HG03432 (cell line): ENCODE measurements around the gene ARV1.

Experiments
- ATAC-seq: cut with Tn5 transposase; IDR thresholded peaks from one replicate; pipeline ENCODE4 v1.9.1; 2021; ENCODE audit warnings: mild to moderate bottlenecking, moderate library complexity; ENCODE audit not compliant: unreplicated experiment

The ARV1 gene

GRCh38 chr1:230978491-230979388 is at the start of gene ARV1, which contains the start of gene TTC13:
Gene ARV1, plus strand, starts transcription at chr1:230979094. Its CDS starts 12 bp downstream, at chr1:230979106.
Gene TTC13, minus strand, starts transcription at chr1:230978861. Its CDS starts 31 bp downstream, at chr1:230978830.
- peak; percentile 94 for ATAC-seq

GRCh38 chr1:230930986-230931385 is 47.9 kb upstream of the ARV1 start:
- no peak for ATAC-seq

- ATAC-seq = no peak
These were observed 43.0 kb upstream of the ARV1 start for GRCh38 chr1:230935852-230936251.

DNA sequence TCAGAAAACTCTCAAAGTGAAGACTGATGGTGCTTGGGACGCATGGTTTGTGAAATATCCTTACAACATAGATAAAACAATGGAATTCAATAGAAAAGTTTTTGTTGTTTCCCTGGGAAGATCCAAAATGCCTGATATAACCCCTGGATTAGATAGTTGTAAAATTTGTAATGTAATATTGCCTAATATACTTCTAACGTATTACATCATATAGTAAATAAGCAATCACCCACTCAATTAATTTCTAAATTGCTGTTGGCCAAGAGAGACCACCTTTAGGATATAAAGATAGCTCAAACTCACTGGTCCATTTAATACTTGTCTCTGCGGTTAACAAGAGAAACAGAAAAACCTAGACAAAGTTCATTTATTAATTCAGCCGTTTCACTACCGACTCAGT is 42.4 kb upstream of the ARV1 start:
- no peak for ATAC-seq

GRCh38 chr1:230937371-230937770 is 41.5 kb upstream of the ARV1 start:
- ATAC-seq = no peak

DNA sequence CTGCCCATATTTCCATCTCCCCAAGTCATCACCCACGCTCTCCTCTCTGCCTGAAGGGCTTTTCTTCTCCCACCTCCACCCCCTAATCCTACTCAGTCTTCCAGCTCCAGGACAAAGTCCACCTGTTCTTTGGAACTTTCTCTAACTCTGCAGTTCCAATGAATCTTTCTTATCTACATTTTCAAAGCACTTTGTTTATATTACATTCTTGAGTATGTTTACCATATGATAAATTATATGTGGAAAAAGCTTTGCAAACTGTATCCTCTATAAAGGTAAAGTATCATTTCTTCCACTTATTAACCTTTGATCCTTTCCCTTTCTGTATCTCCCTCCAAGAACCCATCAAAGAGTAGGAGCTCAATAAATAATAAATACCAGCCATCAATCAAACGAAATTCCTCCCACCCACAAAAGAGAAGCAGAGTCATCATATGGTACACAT is 39.9 kb upstream of the ARV1 start:
- ATAC-seq = no peak

DNA sequence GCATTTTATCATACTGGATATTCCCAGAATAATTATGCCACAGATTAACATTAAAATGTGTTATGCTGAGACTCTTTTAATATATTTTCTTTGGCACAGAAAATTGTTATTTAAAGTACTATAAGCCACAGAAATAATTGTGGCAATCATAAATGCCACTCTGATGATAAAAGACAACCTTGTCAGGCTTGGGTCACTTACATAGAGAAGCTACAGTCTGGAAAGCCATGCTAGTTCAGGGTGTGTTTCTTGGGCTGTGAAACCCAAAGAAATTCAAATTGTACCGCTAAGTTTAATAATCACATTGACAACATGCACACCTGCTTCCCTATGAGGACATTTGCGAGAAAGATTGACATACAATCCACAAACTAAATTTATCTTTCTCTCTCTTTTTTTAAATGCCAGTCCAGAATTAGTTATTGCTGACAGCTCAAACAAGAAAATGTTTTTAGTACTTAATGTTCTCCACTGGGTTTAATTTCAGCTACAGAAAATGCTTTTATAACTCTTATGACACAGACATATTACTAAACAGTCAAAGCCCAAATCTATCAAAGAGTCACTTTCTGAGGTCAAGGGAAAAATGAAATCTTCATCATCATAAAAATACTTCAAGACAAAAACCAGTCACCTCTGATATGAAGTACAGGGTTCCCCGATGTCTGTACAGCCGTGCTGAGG is 38.9 kb upstream of the ARV1 start:
- no peak for ATAC-seq

DNA sequence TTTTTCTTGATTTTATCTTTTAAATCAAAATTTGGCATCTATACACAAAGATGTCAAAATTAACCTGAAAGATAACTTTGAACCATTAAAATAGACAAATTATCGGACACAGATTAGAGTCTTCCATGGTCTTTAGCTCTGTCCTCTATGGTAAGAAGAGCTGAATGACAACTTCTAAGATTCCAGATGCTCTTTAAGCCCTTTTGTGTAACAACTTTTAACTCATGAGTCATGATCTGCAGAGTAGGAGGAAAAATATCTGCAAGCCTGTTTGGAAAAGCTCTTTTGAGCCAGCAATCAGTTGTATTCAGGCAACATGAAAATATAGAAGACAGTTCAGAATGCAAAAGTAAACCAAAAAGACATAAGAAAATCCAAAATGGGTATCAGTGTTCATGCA is 38.0 kb upstream of the ARV1 start:
- ATAC-seq = no peak

DNA sequence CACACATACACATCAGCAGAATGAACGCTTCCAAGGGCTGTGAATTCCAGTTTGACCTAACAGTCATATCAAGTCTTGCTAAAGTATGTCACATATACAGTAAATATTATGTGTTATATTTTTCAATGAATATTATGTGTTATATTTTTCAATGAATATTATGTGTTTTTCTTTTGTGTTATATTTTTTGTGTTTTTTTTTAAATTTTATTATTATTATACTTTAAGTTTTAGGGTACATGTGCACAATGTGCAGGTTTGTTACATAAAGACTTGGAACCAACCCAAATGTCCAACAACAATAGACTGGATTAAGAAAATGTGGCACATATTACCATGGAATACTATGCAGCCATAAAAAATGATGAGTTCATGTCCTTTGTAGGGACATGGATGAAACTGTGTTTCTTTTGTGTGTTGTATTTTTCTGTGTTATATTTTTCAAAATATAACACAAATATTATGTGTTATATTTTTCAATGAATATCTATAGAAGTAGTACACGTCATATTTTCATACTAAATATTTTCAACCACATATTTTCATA is 35.8 kb upstream of the ARV1 start:
- ATAC-seq = no peak

GRCh38 chr1:230948301-230948700 is 30.6 kb upstream of the ARV1 start:
- ATAC-seq = no peak

GRCh38 chr1:230948903-230949302 is 30.0 kb upstream of the ARV1 start:
- ATAC-seq = no peak

- ATAC-seq = no peak
These were observed 28.5 kb upstream of the ARV1 start for GRCh38 chr1:230950404-230950803.

DNA sequence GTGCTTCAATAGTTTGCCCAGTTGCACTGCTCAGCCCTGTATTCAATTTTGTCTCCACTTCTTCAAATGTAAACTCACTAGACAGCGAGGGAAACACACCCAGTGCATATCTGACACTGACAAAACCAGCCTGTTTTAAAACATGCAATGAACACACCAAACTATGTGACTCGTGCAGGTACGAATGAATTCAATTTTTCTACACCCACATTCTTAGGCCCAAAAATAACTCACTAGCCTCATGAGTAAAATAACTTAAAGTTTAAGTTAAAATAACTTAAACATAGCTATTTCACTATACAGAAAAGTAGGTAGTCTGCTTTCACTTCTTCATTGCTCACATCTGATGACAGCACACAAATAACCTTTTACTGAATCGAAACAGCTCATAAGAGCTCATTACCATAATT is 21.3 kb upstream of the ARV1 start:
- peak; percentile 79 for ATAC-seq

DNA sequence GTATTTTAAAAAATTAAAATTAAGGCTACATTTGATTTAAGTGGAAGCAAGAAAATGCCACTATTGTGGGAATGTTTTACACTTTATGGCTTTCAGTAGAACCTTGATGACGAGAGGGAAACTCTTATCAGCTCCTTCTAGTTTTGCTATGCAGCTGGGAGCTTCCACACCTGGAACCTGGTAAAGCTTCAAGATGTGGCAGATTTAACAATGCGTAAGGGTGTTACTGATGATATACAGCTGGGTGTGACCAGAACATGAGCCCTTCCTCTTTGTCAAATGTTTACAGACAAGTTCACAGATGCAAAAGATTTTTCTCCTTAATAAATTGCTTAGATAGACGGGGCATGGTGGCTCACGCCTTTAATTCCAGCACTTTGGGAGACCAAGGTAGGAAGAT is 20.5 kb upstream of the ARV1 start:
- no peak for ATAC-seq

- ATAC-seq = no peak
These were observed 14.0 kb upstream of the ARV1 start for GRCh38 chr1:230964896-230965295.

DNA sequence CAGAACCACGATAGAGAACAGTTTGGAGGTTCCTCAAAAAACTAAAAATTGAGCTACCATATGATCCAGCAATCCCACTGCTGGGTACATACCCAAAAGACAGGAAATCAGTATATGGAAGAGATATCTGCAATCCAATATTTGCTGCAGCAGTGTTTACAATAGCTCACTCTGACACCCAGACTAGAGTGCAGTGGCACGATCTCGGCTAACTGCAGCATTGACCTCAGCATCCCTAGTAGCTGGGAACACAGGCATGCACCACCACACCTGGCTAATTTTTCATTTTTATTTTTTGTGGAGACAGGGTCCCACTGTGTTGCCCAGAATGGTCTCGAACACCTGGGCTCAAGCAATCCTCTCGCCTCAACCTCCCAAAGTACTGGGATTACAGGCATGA is 13.4 kb upstream of the ARV1 start:
- no peak for ATAC-seq

DNA sequence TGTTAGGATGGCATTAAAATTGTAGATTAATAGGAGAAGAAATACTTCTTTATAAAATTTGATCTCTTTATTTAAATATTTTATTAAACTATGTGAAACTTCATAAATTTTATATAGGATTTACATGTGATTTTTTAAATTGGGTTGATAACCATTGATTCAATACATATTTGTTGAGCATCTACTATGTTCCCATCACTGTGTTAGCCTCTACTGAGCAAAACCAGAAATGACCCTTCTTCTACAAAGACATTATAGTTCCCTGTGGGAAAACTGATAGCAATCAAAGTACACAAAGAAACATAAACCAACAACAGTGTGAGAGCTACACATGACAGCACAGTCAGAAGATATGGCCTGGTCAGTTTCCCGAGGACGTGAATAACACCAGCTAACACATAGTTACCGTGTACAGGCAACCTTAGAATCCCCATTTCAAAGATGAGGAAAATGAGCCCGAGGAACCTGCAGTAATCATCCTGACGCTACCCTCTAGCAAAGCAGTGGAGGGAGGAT is 12.5 kb upstream of the ARV1 start:
- ATAC-seq = no peak

GRCh38 chr1:230970432-230970831 is 8.5 kb upstream of the ARV1 start:
- no peak for ATAC-seq

GRCh38 chr1:230971771-230972170 is 7.1 kb upstream of the ARV1 start:
- no peak for ATAC-seq

DNA sequence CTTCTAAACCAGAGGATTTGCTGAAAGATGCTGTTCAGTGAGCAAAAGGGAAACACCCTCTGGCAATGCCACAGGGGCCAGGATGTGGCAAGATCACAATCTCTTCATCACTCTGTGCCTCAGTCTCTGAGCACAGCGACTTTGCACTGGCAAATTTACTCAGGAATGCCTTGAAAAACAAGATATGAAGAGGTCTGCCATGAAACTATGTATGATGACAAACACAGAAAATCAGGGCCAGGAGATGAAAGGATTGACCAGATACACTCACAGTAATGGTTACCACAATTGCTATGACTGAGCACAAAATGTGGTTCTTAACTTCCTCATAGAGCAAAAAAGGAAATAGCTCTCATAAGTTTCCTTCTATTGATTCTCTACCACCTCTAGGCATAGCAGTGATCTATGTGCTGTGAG is 6.0 kb upstream of the ARV1 start:
- ATAC-seq = peak; percentile 73

DNA sequence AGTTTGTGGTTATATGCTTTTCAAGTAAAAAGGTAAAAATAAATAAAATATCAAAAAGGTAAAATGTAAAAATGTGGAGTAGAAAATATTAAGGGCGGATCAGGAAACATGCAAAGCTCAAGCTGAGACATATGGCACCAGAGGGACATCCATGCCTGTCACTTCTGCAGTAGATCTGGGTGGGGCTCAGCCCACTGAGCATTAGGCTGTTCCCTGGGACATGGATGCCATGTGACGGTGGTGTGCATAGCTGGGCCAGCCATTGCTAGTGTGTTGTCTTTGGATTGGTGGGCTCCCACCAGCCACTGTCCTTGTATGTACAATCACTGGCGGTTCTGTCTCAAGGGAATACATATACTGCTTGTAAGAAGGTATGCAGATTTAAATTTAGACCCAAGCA is 3.3 kb upstream of the ARV1 start:
- no peak for ATAC-seq

DNA sequence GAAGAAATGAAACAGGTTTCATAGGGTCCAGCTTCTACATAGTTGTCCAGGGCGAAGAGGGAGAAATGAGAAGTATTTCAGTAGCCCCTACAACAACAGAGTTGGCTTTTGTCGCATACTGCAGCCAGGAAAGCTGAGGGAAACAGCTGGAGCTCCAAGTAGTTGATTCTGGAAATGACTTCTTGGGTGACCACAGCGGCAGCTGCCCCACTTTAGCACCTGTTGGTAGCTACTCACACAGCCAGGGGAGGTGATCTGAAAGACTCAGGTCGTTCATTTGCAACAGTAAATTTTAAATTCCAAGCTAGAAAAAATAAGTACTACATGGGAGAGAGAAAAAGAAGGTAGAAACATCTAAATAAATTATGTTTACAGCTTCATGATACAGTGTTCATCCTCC is 2.5 kb upstream of the ARV1 start:
- ATAC-seq = no peak
